Coronary artery (tissue), 2 donors: ENCODE data around the gene CUX1.

Experiments used
- DNase-seq: peaks from one replicate; pipeline ENCODE4 v3.0.0-alpha.2; 2017; ENCODE audit warnings: low spot score
- H3K27ac ChIP-seq, 2 donors: fragments of 200-600 bp; sonication (generic); one replicate each; pipeline ENCODE4 v1.5.1; 2016 to 2019
- H3K4me3 ChIP-seq: fragments of 200-600 bp; sonication (generic); 2 replicates; pipeline ENCODE4 v1.5.1; 2016; ENCODE audit warnings: mild to moderate bottlenecking, moderate library complexity
- TF ChIP-seq, protein P1 (sequence below): fragments of 200-600 bp; sonication (generic); IDR thresholded peaks from one replicate; pipeline ENCODE4 v1.5.1; 2019; ENCODE audit warnings: antibody characterized with exemption

The CUX1 gene, protein sequence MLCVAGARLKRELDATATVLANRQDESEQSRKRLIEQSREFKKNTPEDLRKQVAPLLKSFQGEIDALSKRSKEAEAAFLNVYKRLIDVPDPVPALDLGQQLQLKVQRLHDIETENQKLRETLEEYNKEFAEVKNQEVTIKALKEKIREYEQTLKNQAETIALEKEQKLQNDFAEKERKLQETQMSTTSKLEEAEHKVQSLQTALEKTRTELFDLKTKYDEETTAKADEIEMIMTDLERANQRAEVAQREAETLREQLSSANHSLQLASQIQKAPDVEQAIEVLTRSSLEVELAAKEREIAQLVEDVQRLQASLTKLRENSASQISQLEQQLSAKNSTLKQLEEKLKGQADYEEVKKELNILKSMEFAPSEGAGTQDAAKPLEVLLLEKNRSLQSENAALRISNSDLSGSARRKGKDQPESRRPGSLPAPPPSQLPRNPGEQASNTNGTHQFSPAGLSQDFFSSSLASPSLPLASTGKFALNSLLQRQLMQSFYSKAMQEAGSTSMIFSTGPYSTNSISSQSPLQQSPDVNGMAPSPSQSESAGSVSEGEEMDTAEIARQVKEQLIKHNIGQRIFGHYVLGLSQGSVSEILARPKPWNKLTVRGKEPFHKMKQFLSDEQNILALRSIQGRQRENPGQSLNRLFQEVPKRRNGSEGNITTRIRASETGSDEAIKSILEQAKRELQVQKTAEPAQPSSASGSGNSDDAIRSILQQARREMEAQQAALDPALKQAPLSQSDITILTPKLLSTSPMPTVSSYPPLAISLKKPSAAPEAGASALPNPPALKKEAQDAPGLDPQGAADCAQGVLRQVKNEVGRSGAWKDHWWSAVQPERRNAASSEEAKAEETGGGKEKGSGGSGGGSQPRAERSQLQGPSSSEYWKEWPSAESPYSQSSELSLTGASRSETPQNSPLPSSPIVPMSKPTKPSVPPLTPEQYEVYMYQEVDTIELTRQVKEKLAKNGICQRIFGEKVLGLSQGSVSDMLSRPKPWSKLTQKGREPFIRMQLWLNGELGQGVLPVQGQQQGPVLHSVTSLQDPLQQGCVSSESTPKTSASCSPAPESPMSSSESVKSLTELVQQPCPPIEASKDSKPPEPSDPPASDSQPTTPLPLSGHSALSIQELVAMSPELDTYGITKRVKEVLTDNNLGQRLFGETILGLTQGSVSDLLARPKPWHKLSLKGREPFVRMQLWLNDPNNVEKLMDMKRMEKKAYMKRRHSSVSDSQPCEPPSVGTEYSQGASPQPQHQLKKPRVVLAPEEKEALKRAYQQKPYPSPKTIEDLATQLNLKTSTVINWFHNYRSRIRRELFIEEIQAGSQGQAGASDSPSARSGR (N-terminal part only)

DNA sequence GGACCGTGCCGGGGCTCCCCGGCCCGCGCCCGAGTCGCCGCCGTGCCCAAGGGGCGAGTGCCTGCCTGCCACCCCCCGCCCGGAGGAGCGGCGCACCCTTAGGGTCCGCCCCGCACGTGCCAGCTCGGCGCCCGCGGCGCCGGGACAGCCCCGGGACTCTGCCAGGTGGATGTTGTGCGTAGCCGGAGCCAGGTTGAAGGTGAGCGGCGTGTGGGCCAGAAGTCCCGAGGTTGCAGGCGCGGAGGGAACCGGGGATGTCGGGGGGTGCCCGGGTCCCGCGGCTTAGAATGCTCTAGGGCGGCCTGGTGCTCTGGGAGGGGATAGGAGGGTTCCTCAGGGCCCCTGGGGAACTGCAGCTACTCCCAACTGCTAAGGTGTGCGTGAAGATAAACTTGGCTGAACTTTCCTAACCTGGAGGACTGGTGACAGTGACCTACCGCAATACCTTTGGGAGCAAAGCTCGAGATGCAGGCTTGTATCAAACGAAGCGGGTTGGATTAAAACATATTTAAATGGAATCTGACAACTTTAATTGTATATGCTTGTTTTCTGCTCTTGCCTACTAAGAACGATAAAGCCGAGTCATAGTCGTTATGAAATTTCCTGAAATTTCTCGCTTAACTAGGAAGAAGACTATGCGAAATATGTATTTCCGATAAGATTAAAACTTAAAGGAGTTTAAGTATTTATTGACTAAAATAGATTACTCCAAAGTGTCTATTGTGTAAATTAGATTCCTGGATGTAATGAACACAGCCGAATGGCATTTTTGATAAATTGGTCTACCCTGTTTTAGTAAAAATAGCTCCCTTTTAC is at the start of gene CUX1:
TSS of gene CUX1 (plus strand) at position 156 of the 816 bp plus-strand sequence. CDS start at position 170, 14 bp downstream.
- Histone ChIP-seq H3K27ac (peak within 1 kb of the TSS; percentile 88 to 92), H3K4me3 (peak within 1 kb of the TSS; percentile 94)
- no peak for DNase-seq
- TF ChIP-seq, protein P1, sequence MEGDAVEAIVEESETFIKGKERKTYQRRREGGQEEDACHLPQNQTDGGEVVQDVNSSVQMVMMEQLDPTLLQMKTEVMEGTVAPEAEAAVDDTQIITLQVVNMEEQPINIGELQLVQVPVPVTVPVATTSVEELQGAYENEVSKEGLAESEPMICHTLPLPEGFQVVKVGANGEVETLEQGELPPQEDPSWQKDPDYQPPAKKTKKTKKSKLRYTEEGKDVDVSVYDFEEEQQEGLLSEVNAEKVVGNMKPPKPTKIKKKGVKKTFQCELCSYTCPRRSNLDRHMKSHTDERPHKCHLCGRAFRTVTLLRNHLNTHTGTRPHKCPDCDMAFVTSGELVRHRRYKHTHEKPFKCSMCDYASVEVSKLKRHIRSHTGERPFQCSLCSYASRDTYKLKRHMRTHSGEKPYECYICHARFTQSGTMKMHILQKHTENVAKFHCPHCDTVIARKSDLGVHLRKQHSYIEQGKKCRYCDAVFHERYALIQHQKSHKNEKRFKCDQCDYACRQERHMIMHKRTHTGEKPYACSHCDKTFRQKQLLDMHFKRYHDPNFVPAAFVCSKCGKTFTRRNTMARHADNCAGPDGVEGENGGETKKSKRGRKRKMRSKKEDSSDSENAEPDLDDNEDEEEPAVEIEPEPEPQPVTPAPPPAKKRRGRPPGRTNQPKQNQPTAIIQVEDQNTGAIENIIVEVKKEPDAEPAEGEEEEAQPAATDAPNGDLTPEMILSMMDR: no peak

GRCh38 chr7:101768280-101768679 is 49.1 kb upstream of the CUX1 start:
- H3K4me3 ChIP-seq: no peak overlapping the region
- no peak overlapping the region for H3K27ac ChIP-seq
- DNase-seq: no peak
- TF ChIP-seq, protein P1: no peak

- Histone ChIP-seq H3K4me3 (no peak overlapping the region), H3K27ac (no peak overlapping the region)
- no peak for DNase-seq
- TF ChIP-seq, protein P1: no peak
Measured at GRCh38 chr7:101770466-101770865, 47.0 kb upstream of the CUX1 start.

GRCh38 chr7:101772508-101773211 is 44.8 kb upstream of the CUX1 start:
- TF ChIP-seq, protein P1: no peak
- no peak for DNase-seq

DNA sequence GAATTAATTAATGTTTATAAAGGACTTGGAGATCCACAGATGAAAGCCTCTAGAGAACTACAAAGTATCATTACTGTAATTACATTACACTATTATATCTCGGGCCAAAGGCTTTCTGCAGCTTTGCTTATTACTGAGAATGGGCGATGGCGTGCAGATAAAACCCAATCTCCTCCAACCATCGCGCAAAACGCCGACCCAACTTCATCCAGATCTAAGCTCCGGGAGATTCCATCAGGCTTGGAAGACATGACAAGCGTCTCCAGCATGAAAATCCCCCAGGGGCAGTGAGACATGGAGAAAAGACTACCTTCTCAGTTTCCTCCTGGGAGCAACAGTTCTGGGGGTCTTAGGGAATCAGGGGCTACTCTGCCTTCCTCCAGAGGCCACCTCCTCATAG is 42.2 kb upstream of the CUX1 start:
- Histone ChIP-seq H3K4me3 (no peak overlapping the region), H3K27ac (no peak overlapping the region)
- no peak for DNase-seq
- TF ChIP-seq, protein P1: no peak

More at GRCh38 chr7:101772508-101773211, 44.8 kb upstream of the CUX1 start:
- Histone ChIP-seq H3K27ac (no peak overlapping the region), H3K4me3 (no peak overlapping the region)
